Nephron progenitor cell (in vitro differentiated cells): ENCODE results near the gene TBXAS1.

Source experiments
- DNase-seq: peaks from one replicate; pipeline ENCODE4 v3.0.0; 2021
- H3K27ac Mint-ChIP-seq: 2 replicates; pipeline ENCODE4 v1.8.0; 2021; ENCODE audit warnings: mild to moderate bottlenecking, moderate library complexity, mixed read lengths
- H3K27me3 Mint-ChIP-seq: 2 replicates; pipeline ENCODE4 v1.8.0; 2021; ENCODE audit warnings: mild to moderate bottlenecking, low read depth, mixed read lengths; ENCODE audit not compliant: poor library complexity
- H3K36me3 Mint-ChIP-seq: 2 replicates; pipeline ENCODE4 v1.8.0; 2021; ENCODE audit warnings: low read depth, mixed read lengths
- H3K4me1 Mint-ChIP-seq: 2 replicates; pipeline ENCODE4 v1.8.0; 2021; ENCODE audit warnings: mixed read lengths
- H3K4me3 Mint-ChIP-seq: 2 replicates; pipeline ENCODE4 v1.8.0; 2021; ENCODE audit warnings: mild to moderate bottlenecking, moderate library complexity, mixed read lengths
- H3K9me3 Mint-ChIP-seq: 2 replicates; pipeline ENCODE4 v1.8.0; 2021; ENCODE audit warnings: mild to moderate bottlenecking, moderate library complexity, mixed read lengths
- TF ChIP-seq, protein P1 (sequence below): fragments of 200-600 bp; sonication (generic); IDR thresholded peaks from 2 replicates; pipeline ENCODE4 v1.5.0; 2021; ENCODE audit warnings: antibody characterized with exemption

TBXAS1 gene

DNA sequence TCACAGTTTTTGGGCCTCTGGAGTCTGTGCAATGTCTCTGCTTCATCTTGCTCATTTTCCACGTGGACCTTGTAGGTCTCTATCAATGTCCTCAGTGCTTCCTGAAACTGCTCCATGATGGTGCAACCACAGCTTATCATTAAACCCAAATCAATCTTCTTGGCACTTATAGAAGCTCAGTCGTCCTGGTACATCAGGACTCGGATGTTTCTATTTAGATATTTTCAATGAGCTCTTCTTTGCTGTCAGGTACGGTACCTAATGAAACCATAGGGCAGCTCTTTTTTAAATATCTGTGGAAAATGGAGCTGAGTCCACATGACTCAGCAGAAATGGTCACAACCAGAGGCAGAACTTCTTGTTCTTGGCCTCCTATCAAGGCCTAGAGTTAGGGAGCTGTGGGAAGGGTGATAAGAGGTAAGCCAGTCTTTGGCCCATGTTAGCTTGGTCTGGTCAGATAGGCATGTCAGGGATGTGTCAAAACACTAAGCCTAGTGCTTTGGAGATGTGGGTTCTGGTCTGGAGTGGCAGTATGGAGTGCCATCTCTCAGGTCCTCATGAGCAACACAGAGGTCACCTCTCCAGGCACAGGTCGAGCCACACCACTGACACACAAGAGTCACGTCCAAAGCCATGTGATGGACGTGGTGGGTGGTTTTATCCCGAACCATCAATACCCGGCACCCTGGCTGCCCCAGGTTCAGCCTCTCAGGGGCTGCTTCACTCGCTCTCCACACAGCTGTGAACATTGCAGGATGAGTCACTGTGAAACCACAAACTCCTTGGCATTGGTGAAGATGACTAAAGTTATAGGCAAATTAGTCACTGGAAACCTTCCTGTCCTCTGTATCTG, 87.0 kb downstream of the TBXAS1 start:
- Mint-ChIP-seq H3K9me3 (no peaks in the 10 kb centered on the region), H3K36me3 (no peaks in the 10 kb centered on the region), H3K27me3 (peaks cover 15% of the 10 kb centered on the region), H3K27ac (no peak overlapping the region), H3K4me1 (peaks cover 8% of the 10 kb centered on the region), H3K4me3 (no peak overlapping the region)
- TF ChIP-seq, protein P1, sequence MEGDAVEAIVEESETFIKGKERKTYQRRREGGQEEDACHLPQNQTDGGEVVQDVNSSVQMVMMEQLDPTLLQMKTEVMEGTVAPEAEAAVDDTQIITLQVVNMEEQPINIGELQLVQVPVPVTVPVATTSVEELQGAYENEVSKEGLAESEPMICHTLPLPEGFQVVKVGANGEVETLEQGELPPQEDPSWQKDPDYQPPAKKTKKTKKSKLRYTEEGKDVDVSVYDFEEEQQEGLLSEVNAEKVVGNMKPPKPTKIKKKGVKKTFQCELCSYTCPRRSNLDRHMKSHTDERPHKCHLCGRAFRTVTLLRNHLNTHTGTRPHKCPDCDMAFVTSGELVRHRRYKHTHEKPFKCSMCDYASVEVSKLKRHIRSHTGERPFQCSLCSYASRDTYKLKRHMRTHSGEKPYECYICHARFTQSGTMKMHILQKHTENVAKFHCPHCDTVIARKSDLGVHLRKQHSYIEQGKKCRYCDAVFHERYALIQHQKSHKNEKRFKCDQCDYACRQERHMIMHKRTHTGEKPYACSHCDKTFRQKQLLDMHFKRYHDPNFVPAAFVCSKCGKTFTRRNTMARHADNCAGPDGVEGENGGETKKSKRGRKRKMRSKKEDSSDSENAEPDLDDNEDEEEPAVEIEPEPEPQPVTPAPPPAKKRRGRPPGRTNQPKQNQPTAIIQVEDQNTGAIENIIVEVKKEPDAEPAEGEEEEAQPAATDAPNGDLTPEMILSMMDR = no peak
- DNase-seq = no peak

DNA sequence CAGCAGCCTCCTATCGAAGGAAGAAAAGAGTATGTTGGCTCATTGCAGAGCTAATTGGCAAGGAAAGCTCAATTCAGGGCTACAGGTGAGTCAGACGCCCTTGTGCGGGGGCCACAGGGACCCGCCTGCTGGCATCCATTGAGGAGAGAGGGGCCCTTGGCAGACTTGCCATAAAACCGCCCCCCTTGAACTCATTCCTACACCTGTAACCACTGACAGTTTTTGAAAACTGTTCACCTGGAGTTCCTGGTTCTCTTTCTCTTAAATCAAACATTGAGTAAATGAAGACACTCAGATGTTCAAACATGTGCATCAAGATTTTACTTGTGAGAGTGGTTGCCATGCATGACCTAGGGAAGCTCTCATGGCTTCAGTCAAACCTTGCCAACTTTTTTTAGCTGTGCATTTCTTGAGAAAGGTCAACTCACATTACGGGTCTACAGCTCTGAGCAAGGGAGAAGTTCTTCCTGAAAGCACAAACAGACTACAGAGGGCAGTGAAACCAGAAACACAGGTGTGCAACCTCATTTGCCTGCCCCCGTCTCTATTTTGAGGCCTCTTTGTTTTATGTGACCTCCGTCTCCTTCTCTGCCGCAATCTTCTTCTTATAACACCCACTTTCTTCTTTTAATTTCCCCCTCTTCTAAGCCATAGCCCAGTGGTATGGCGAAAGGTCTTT, 87.8 kb downstream of the TBXAS1 start:
- Mint-ChIP-seq H3K27ac (no peak overlapping the region), H3K27me3 (peaks cover 15% of the 10 kb centered on the region), H3K4me3 (no peak overlapping the region), H3K4me1 (peaks cover 8% of the 10 kb centered on the region), H3K9me3 (no peaks in the 10 kb centered on the region), H3K36me3 (no peaks in the 10 kb centered on the region)
- TF ChIP-seq, protein P1 = no peak
- no peak for DNase-seq

GRCh38 chr7:139917851-139918250, 88.8 kb downstream of the TBXAS1 start:
- peaks cover 8% of the 10 kb centered on the region for H3K4me1 Mint-ChIP-seq
- no peaks in the 10 kb centered on the region for H3K36me3 Mint-ChIP-seq
- H3K27me3 Mint-ChIP-seq = peaks cover 12% of the 10 kb centered on the region
- H3K27ac Mint-ChIP-seq = peak overlapping the region; percentile 94
- TF ChIP-seq, protein P1 = no peak
- no peak overlapping the region for H3K4me3 Mint-ChIP-seq
- H3K9me3 Mint-ChIP-seq = no peaks in the 10 kb centered on the region
- DNase-seq = no peak

GRCh38 chr7:139918480-139918879, 89.4 kb downstream of the TBXAS1 start:
- Mint-ChIP-seq H3K4me1 (peaks cover 8% of the 10 kb centered on the region), H3K9me3 (no peaks in the 10 kb centered on the region), H3K27me3 (peaks cover 11% of the 10 kb centered on the region), H3K4me3 (no peak overlapping the region), H3K27ac (peak overlapping the region; percentile 94), H3K36me3 (no peaks in the 10 kb centered on the region)
- TF ChIP-seq, protein P1 = no peak
- no peak for DNase-seq

DNA sequence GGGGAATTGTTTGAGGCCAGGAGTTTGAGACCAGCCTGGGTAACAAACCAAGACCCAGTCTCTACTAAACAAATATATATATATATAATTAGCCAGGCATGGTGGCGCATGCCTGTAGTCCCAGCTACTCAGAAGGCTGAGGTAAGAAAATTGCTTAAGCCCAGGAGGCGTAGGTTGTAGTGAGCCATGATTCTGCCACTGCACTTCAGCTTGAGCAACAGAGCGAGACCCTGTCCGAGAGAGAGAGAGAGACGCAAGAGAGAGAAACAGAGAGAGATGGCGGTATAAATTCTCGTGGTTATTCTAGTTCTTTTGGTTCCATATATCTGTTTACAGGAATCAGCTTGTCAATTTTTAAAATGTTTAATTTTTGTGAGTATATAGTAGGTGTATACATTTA, 94.0 kb downstream of the TBXAS1 start:
- H3K36me3 Mint-ChIP-seq = no peaks in the 10 kb centered on the region
- no peak overlapping the region for H3K27ac Mint-ChIP-seq
- TF ChIP-seq, protein P1 = no peak
- no peak for DNase-seq
- no peak overlapping the region for H3K4me3 Mint-ChIP-seq
- peaks cover 20% of the 10 kb centered on the region for H3K27me3 Mint-ChIP-seq
- peaks cover 6% of the 10 kb centered on the region for H3K4me1 Mint-ChIP-seq
- H3K9me3 Mint-ChIP-seq = peaks cover 13% of the 10 kb centered on the region
